HUES6 (cell line): ENCODE measurements around the gene NRXN3.

Source experiments
- H3K27ac ChIP-seq: 2 replicates; pipeline ENCODE4 v1.7.0; 2013; ENCODE audit warnings: low read depth, mild to moderate bottlenecking, low read length, inconsistent platforms
- H3K27me3 ChIP-seq: 2 replicates; pipeline ENCODE4 v1.6.1; 2013; ENCODE audit warnings: low read length; ENCODE audit not compliant: control insufficient read depth, insufficient read depth
- H3K36me3 ChIP-seq: 2 replicates; pipeline ENCODE4 v1.6.1; 2013; ENCODE audit warnings: low read length; ENCODE audit not compliant: control insufficient read depth, insufficient read depth
- H3K4me1 ChIP-seq: 2 replicates; pipeline ENCODE4 v1.6.1; 2013; ENCODE audit warnings: low read length; ENCODE audit not compliant: control insufficient read depth, insufficient read depth
- H3K4me3 ChIP-seq: 2 replicates; pipeline ENCODE4 v1.5.1; 2013; ENCODE audit warnings: low read depth, low read length
- H3K9ac ChIP-seq: one replicate; pipeline ENCODE4 v1.6.1; 2013; ENCODE audit warnings: mild to moderate bottlenecking, low read length
- H3K9me3 ChIP-seq: 2 replicates; pipeline ENCODE4 v1.6.1; 2013; ENCODE audit warnings: low read depth, low read length; ENCODE audit not compliant: control insufficient read depth, insufficient read depth

The NRXN3 gene

DNA sequence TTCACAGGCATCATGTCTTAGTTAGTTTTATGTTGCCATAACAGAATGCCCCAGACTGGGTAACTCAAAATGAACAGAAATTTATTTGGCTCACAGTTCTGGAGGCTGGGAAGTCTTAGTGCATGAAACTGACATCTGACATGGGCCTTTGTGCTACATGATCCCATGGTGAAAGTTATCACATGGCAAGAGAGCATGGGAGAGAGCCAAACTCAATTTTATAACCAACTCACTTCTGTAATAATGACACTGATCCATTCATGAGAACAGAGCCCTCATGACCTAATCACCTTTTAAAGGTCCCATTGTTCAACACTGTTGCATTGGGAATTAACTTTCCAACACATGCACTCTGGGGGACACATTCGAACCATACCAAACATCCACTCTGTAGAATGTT is 1026.0 kb downstream of the NRXN3 start:
- H3K27ac ChIP-seq = no peak overlapping the region
- no peaks in the 10 kb centered on the region for H3K36me3 ChIP-seq
- no peaks in the 10 kb centered on the region for H3K9me3 ChIP-seq
- no peaks in the 10 kb centered on the region for H3K4me1 ChIP-seq
- no peaks in the 10 kb centered on the region for H3K27me3 ChIP-seq
- H3K9ac ChIP-seq = no peak overlapping the region
- no peak overlapping the region for H3K4me3 ChIP-seq

DNA sequence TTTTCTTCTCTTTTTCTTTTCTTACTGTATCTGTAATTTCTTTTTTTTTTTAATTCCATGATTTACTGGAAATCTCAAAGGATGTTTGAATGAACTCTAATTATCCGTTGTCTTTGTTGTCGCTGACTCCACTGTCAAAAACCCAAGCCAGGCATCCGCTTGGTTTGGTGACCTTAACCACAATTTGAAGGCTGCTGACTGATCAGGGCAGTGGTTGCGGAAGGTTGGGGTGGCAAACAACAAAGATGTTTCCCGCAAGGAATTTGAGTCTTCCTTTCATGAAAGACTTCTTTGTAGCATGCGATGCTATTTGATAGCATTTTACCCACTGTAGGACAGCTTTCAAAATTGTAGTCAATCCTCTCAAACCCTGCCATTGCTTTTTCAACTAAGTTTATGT is 1027.3 kb downstream of the NRXN3 start:
- Histone ChIP-seq H3K4me3 (no peak overlapping the region), H3K9ac (no peak overlapping the region), H3K36me3 (no peaks in the 10 kb centered on the region), H3K27me3 (no peaks in the 10 kb centered on the region), H3K27ac (no peak overlapping the region), H3K4me1 (no peaks in the 10 kb centered on the region), H3K9me3 (no peaks in the 10 kb centered on the region)

DNA sequence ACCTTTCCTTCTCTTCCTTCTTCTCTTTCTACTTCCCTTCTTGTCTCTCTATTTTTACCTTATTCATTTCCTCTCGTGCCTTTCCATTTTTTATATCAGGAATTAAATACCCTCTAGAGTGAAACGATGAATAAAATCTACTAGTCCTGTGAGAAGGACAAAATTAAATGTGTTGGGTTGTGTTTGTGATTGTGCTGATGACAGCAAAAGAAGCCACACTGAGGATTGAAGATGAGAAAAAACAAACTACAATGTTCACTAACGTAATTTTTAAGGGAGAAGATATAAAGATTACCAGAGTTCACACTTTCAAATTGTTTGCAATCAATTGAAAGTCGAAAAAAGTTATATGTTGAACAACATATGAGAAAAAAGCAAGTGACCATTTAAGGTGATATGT is 1029.0 kb downstream of the NRXN3 start:
- H3K27me3 ChIP-seq = no peaks in the 10 kb centered on the region
- H3K9me3 ChIP-seq = no peaks in the 10 kb centered on the region
- no peak overlapping the region for H3K4me3 ChIP-seq
- no peaks in the 10 kb centered on the region for H3K36me3 ChIP-seq
- H3K4me1 ChIP-seq = no peaks in the 10 kb centered on the region
- no peak overlapping the region for H3K27ac ChIP-seq
- H3K9ac ChIP-seq = no peak overlapping the region

DNA sequence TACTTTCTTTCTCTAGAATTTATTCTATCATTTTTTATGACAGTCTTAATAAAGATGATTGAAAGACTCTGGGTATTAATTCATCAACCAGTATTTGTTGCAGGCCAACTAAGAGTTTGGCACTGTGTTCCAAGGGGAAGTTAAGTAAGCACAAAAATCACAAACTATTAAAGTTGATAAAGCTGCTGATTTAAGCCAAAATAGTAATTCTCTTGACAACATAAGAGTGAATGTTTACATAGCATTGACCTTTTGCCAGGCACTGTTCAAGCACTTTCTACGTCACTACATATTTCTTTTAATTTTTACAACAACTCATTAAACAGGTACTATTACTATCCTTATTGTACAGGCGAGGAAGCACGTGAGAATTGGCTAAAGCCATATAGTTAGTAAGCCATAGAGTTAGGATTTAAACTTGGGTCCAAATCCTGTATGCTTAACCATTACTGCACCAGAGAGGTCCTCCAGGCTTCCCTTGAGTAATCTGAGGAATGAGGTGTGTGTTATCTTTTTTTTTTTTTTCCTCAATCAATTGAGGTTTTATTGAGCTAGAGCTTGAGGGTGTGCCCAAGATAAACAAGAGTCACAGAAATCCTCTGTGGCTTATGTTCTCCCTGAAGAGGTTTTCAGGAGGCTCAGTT is 1031.5 kb downstream of the NRXN3 start:
- Histone ChIP-seq H3K4me1 (no peaks in the 10 kb centered on the region), H3K36me3 (no peaks in the 10 kb centered on the region), H3K27me3 (no peaks in the 10 kb centered on the region), H3K4me3 (no peak overlapping the region), H3K9ac (no peak overlapping the region), H3K27ac (no peak overlapping the region), H3K9me3 (no peaks in the 10 kb centered on the region)

DNA sequence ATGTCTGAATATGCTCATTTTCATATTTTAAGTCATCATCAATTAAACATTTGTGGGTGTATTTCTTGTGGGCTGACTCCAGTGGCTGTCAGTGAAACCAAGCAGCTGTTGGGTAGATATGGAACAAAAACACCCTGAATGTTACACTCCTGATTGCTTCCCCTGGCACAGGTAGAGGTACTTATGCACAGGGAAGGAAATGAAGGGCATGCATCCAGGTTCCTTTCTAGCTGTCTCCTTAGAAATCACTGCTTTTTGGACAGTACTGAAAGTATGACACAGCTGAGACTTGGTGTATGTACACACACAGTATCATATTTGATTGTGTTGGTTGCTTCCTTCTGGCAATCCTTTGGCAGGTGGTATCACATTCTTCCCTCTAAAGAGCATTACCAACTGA is 1034.4 kb downstream of the NRXN3 start:
- Histone ChIP-seq H3K27me3 (no peaks in the 10 kb centered on the region), H3K4me1 (no peaks in the 10 kb centered on the region), H3K27ac (no peak overlapping the region), H3K9ac (no peak overlapping the region), H3K9me3 (no peaks in the 10 kb centered on the region), H3K36me3 (no peaks in the 10 kb centered on the region), H3K4me3 (no peak overlapping the region)

DNA sequence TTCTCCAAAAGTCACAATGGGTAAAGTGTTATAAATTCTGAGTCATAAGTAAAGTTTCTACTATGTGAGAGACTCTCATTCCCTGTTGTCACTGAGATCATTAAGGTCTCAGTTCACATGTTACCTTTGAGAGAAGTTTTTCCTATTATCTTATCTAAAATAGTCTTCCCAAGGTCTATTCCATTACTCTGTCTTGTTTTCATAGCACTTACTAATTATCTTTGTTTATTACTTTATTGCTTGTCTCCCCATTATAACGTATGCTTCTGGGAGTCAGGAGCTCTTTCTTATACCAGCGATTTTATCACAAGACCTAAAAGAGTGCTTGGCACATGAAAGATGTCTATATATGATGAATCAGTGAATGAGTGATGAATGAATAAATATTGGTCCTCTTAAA is 1039.2 kb downstream of the NRXN3 start:
- Histone ChIP-seq H3K9me3 (no peaks in the 10 kb centered on the region), H3K4me3 (no peak overlapping the region), H3K27me3 (no peaks in the 10 kb centered on the region), H3K36me3 (no peaks in the 10 kb centered on the region), H3K27ac (no peak overlapping the region), H3K9ac (no peak overlapping the region), H3K4me1 (no peaks in the 10 kb centered on the region)

DNA sequence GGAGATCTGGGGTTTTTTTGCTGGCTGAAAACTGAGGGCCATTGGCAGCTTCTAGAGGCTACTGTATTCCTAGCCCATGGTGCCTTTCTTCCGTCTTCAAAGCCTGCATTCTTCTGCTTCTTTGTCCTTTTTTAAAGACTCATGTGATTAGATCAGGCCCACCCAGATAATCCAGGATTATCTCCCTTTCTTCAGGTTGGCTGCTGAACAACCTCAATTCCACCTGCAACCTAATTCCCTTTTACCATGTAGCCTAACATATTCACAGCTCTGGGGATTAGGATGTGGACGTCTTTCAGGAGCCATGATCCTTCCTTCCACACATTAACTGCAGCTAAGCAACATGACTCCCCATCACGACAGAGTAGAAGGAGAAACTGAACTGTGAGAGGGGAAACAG is 1055.6 kb downstream of the NRXN3 start:
- Histone ChIP-seq H3K4me1 (no peaks in the 10 kb centered on the region), H3K4me3 (no peak overlapping the region), H3K9ac (no peak overlapping the region), H3K9me3 (no peaks in the 10 kb centered on the region), H3K27ac (no peak overlapping the region), H3K36me3 (no peaks in the 10 kb centered on the region), H3K27me3 (no peaks in the 10 kb centered on the region)

DNA sequence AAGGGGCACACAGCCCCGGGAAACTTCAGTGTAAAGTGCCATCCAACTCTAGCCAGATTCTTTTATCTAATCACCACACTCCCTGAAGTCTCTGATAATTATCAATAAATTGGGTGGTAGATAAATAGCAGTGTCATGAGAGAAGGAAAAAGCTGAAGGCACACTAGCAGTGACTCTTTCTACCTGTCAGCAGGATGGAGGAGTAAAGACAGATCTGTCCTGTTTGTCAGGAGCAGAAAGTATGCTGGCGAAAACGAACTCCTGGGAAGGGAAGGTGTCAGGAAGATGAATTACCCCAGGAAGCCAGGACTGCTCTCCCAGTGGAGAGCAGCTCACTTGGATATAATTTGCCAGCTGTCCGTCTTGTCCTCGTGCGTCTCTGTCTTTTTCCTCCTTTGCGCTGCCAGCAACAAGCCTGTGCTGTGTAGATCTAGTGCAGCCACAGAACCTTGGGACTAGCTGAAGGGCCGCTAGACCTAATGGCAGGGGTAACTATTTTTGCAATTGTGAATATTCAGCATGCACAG is 1059.3 kb downstream of the NRXN3 start:
- no peak overlapping the region for H3K27ac ChIP-seq
- H3K9ac ChIP-seq = no peak overlapping the region
- H3K9me3 ChIP-seq = no peaks in the 10 kb centered on the region
- no peaks in the 10 kb centered on the region for H3K4me1 ChIP-seq
- H3K4me3 ChIP-seq = no peak overlapping the region
- no peaks in the 10 kb centered on the region for H3K27me3 ChIP-seq
- no peaks in the 10 kb centered on the region for H3K36me3 ChIP-seq

DNA sequence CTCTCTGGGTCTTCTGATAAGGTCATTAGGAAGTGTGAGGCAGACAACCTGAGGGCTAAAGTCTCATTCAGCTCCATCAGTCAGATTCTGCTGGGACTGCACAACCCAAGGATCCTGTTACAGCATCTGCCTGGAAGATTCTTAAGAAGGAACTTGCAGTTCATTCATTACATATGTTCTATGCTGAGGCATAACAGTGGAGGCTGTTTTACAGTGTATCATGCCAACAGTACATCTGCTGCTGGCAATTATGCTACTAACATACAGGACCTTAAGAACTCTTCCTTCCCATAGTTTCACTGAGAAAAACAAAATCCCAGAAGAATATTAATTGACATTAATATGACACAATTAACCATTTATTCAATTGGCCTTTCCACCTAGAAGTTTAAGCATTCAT is 1072.5 kb downstream of the NRXN3 start:
- no peaks in the 10 kb centered on the region for H3K4me1 ChIP-seq
- H3K4me3 ChIP-seq = no peak overlapping the region
- no peak overlapping the region for H3K9ac ChIP-seq
- H3K36me3 ChIP-seq = no peaks in the 10 kb centered on the region
- peaks cover 5% of the 10 kb centered on the region; the same call in 1 of the 2 replicates for H3K9me3 ChIP-seq
- H3K27me3 ChIP-seq = no peaks in the 10 kb centered on the region
- no peak overlapping the region for H3K27ac ChIP-seq

DNA sequence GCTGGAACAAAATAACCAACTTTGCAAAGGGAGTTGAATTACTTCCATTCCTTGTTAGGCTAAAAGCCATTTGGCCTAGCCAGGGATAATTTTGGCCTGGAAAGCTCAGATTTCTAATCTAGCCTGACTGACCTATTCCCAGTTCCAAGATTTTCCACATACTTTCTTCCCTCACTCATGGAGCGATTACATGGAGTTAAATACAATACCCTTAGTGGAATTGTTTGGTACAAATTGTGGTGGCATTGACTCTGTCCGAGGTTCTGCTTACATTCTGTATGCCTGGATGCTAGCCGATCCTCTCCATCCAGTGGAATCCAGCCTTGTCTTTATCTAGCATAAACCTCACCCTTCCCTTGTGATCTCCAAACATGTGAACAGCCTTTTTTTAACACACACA is 1076.0 kb downstream of the NRXN3 start:
- no peaks in the 10 kb centered on the region for H3K4me1 ChIP-seq
- no peak overlapping the region for H3K27ac ChIP-seq
- peaks cover 4% of the 10 kb centered on the region; the same call in 1 of the 2 replicates for H3K9me3 ChIP-seq
- no peaks in the 10 kb centered on the region for H3K27me3 ChIP-seq
- no peak overlapping the region for H3K9ac ChIP-seq
- H3K36me3 ChIP-seq = no peaks in the 10 kb centered on the region
- H3K4me3 ChIP-seq = no peak overlapping the region

DNA sequence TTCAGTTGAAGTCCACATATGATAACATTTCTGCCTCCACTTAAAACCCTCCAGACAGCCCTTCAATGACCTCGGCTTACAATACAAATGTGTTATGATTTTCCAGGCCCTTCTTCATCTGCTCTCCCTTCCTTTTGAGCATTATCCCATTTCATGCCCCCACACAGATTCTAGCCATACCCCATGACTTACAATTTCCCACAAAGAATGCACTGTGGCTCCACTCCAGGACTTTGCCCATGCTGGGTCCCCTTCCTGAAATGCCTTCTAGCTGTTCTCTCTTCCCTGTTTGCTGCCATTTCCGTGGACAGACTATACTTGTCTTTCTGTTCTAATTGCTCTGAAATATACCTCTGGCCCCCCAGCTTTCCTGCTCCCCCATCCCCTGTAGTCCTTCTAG is 1078.0 kb downstream of the NRXN3 start:
- no peak overlapping the region for H3K4me3 ChIP-seq

More for the DNA sequence above, 1078.0 kb downstream of the NRXN3 start:
- H3K27me3 ChIP-seq = no peaks in the 10 kb centered on the region
- no peaks in the 10 kb centered on the region for H3K4me1 ChIP-seq
- H3K9me3 ChIP-seq = no peaks in the 10 kb centered on the region
- H3K36me3 ChIP-seq = no peaks in the 10 kb centered on the region
- no peak overlapping the region for H3K9ac ChIP-seq
- no peak overlapping the region for H3K27ac ChIP-seq
